SW480 (cell line): ENCODE measurements around the gene ZMIZ2.
A peak's percentile ranks its signal among the peaks of the same experiment; 100 is the strongest.
"Not testable (repeated sequence)": the region's sequence is repeated elsewhere in the genome, so short reads cannot be mapped to it uniquely, and the experiment has no call there.

Experiments
- DNase-seq: peaks from one replicate; pipeline ENCODE4 v3.0.0-alpha.2; 2016; ENCODE audit warnings: low spot score

The ZMIZ2 gene

GRCh38 chr7:44727158-44727936, 21.3 kb upstream of the ZMIZ2 start:
- DNase-seq = no peak

- no peak for DNase-seq
Measured at GRCh38 chr7:44727937-44728262, 20.7 kb upstream of the ZMIZ2 start.

GRCh38 chr7:44729949-44730590, 18.6 kb upstream of the ZMIZ2 start:
- no peak for DNase-seq

GRCh38 chr7:44732971-44733370, 15.7 kb upstream of the ZMIZ2 start:
- DNase-seq = not testable (repeated sequence)

GRCh38 chr7:44733708-44734481, 14.8 kb upstream of the ZMIZ2 start:
- no peak for DNase-seq

- DNase-seq = peak; percentile 96
Measured at GRCh38 chr7:44735403-44736165, 13.1 kb upstream of the ZMIZ2 start.

GRCh38 chr7:44736896-44737295, 11.8 kb upstream of the ZMIZ2 start:
- no peak for DNase-seq

- DNase-seq = no peak
Measured at GRCh38 chr7:44738051-44738723, 10.5 kb upstream of the ZMIZ2 start.

GRCh38 chr7:44738876-44739665, 9.6 kb upstream of the ZMIZ2 start:
- no peak for DNase-seq

GRCh38 chr7:44740055-44740454, 8.6 kb upstream of the ZMIZ2 start:
- no peak for DNase-seq

- DNase-seq = no peak
Measured at GRCh38 chr7:44743750-44744149, 4.9 kb upstream of the ZMIZ2 start.

GRCh38 chr7:44748948-44749731, 493 bp downstream of the ZMIZ2 start:
- DNase-seq = peak; percentile 55

- no peak for DNase-seq
Measured at GRCh38 chr7:44749992-44750391, 1.3 kb downstream of the ZMIZ2 start.

- DNase-seq = no peak
Measured at GRCh38 chr7:44750424-44750823, 1.8 kb downstream of the ZMIZ2 start.

GRCh38 chr7:44750921-44751571, 2.4 kb downstream of the ZMIZ2 start:
- no peak for DNase-seq

- DNase-seq = no peak
Measured at GRCh38 chr7:44752822-44753221, 4.2 kb downstream of the ZMIZ2 start.

- no peak for DNase-seq
Measured at GRCh38 chr7:44754802-44755697, 6.4 kb downstream of the ZMIZ2 start.
